ENCODE measurements around the gene C1orf21.

C1orf21 gene

GRCh38 chr1:184520336-184520735 is 133.5 kb downstream of the C1orf21 start:
- ChIA-PET POLR2A (no interaction called here), CTCF (interaction anchor here (1.3 to 1.6 kb wide), 4 partner anchors 10 to 143 kb away, joined by 3 to 5 read pairs (median 3); no protein-coding TSS in a partner anchor)
- no peak for DNase-seq (ENCODE audit: extremely low spot score)
- TF ChIP-seq CTCF (IDR thresholded peaks at IDR 0.05; ENCODE audit: control extremely low read depth, extremely low read depth, low read depth, missing control alignments) = no peak

- no peak for DNase-seq (ENCODE audit: extremely low spot score)
- ChIA-PET CTCF (interaction anchor here (1.1 kb wide), 1 partner anchor 16 kb away, joined by 3 read pairs; no protein-coding TSS in a partner anchor), POLR2A (no interaction called here)
- TF ChIP-seq CTCF (IDR thresholded peaks at IDR 0.05; ENCODE audit: control extremely low read depth, extremely low read depth, low read depth, missing control alignments) = no peak
Measured at GRCh38 chr1:184524248-184524647, 137.4 kb downstream of the C1orf21 start.

- ChIA-PET CTCF (no interaction called here), POLR2A (no interaction called here)
- no peak for DNase-seq (ENCODE audit: extremely low spot score)
- no peak for TF ChIP-seq CTCF (IDR thresholded peaks at IDR 0.05; ENCODE audit: control extremely low read depth, extremely low read depth, low read depth, missing control alignments)
Measured at GRCh38 chr1:184527402-184527801, 140.6 kb downstream of the C1orf21 start.

- no peak for DNase-seq (ENCODE audit: extremely low spot score)
- no peak for TF ChIP-seq CTCF (IDR thresholded peaks at IDR 0.05; ENCODE audit: control extremely low read depth, extremely low read depth, low read depth, missing control alignments)
- ChIA-PET POLR2A (no interaction called here), CTCF (interaction anchor here (1.2 kb wide), 1 partner anchor 14 kb away, joined by 4 read pairs; no protein-coding TSS in a partner anchor)
Measured at GRCh38 chr1:184530226-184530625, 143.4 kb downstream of the C1orf21 start.

GRCh38 chr1:184531296-184531695 is 144.5 kb downstream of the C1orf21 start:
- POLR2A ChIA-PET = no interaction called here
- no peak for DNase-seq (ENCODE audit: extremely low spot score)
- no peak for TF ChIP-seq CTCF (IDR thresholded peaks at IDR 0.05; ENCODE audit: control extremely low read depth, extremely low read depth, low read depth, missing control alignments)
- CTCF ChIA-PET = interaction anchor here (1.3 kb wide), 1 partner anchor 12 kb away, joined by 4 read pairs; no protein-coding TSS in a partner anchor

GRCh38 chr1:184532199-184532598 is 145.4 kb downstream of the C1orf21 start:
- DNase-seq (ENCODE audit: extremely low spot score) = no peak
- no peak for TF ChIP-seq CTCF (IDR thresholded peaks at IDR 0.05; ENCODE audit: control extremely low read depth, extremely low read depth, low read depth, missing control alignments)
- CTCF ChIA-PET = interaction anchor here (1.0 kb wide), 1 partner anchor 10 kb away, joined by 4 read pairs; no protein-coding TSS in a partner anchor
- POLR2A ChIA-PET = no interaction called here
